Fibroblast of skin of right biceps (primary cell): ENCODE data around the gene EDEM3.
"Not testable (repeated sequence)": the region's sequence is repeated elsewhere in the genome, so short reads cannot be mapped to it uniquely, and the experiment has no call there.

Experiments used
- DNase-seq: peaks from one replicate; pipeline ENCODE4 v3.0.0-alpha.2; 2013

EDEM3 gene

GRCh38 chr1:184769241-184769640, 14.6 kb upstream of the EDEM3 start:
- no peak for DNase-seq

- no peak for DNase-seq
Observed at GRCh38 chr1:184768467-184768866, 13.8 kb upstream of the EDEM3 start.

- no peak for DNase-seq
Observed at GRCh38 chr1:184767591-184767990, 12.9 kb upstream of the EDEM3 start.

GRCh38 chr1:184764483-184764882, 9.8 kb upstream of the EDEM3 start:
- DNase-seq: no peak

GRCh38 chr1:184763520-184763919, 8.9 kb upstream of the EDEM3 start:
- not testable (repeated sequence) for DNase-seq

GRCh38 chr1:184761969-184762485, 7.4 kb upstream of the EDEM3 start:
- no peak for DNase-seq

- DNase-seq: no peak
Observed at GRCh38 chr1:184759651-184760050, 5.0 kb upstream of the EDEM3 start.

- DNase-seq: no peak
Observed at GRCh38 chr1:184759112-184759511, 4.5 kb upstream of the EDEM3 start.

- DNase-seq: no peak
Observed at GRCh38 chr1:184757891-184758290, 3.2 kb upstream of the EDEM3 start.

GRCh38 chr1:184757406-184757805, 2.7 kb upstream of the EDEM3 start:
- no peak for DNase-seq

- peak; percentile 37 for DNase-seq
Observed at GRCh38 chr1:184755226-184756065, 788 bp upstream of the EDEM3 start.

GRCh38 chr1:184753608-184754475, 816 bp downstream of the EDEM3 start:
- DNase-seq: peak; percentile 23

- no peak for DNase-seq
Observed at GRCh38 chr1:184753117-184753516, 1.5 kb downstream of the EDEM3 start.

GRCh38 chr1:184752656-184753055, 2.0 kb downstream of the EDEM3 start:
- no peak for DNase-seq

GRCh38 chr1:184748740-184749139, 5.9 kb downstream of the EDEM3 start:
- no peak for DNase-seq

- no peak for DNase-seq
Observed at GRCh38 chr1:184747089-184747955, 7.3 kb downstream of the EDEM3 start.

GRCh38 chr1:184745929-184746638, 8.6 kb downstream of the EDEM3 start:
- no peak for DNase-seq

GRCh38 chr1:184745110-184745509, 9.5 kb downstream of the EDEM3 start:
- no peak for DNase-seq

GRCh38 chr1:184743062-184743756, 11.4 kb downstream of the EDEM3 start:
- DNase-seq: no peak

GRCh38 chr1:184740344-184740743, 14.3 kb downstream of the EDEM3 start:
- no peak for DNase-seq

GRCh38 chr1:184739796-184740195, 14.9 kb downstream of the EDEM3 start:
- no peak for DNase-seq
